GM12874 (cell line): Measurements from ENCODE around the gene DDX59.

Experiments
- TF ChIP-seq, protein P1 (sequence below): IDR thresholded peaks from 2 replicates; pipeline ENCODE4 v1.5.1; 2011; ENCODE audit warnings: low read depth, mild to moderate bottlenecking, control low read depth, low read length, moderate library complexity; ENCODE audit not compliant: insufficient read depth

The DDX59 gene

DNA sequence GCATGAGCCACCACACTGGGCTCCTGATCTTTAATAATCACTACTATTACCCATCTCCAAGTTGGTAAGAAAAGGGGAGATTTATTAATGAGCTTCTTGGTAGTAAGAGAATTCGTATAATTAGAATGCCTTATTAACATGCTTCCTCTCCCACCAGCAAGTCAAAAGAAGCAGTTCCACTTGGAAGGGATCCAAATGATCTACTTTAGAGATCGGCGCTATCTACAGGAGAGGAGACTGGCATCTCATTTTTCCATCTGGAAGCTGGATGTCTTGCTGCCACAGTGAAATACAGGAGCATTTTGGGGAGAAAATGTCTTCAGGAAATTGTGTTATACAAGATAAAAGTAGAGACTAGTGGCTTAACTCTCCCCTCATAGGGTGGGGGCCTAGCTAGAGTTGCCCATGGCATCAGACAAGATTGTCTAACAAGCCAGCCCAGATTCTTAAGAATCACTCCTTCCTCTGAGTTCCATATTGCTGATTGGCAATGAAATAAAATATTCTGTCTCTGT lies 35.3 kb upstream of the DDX59 start:
- TF ChIP-seq, protein P1, sequence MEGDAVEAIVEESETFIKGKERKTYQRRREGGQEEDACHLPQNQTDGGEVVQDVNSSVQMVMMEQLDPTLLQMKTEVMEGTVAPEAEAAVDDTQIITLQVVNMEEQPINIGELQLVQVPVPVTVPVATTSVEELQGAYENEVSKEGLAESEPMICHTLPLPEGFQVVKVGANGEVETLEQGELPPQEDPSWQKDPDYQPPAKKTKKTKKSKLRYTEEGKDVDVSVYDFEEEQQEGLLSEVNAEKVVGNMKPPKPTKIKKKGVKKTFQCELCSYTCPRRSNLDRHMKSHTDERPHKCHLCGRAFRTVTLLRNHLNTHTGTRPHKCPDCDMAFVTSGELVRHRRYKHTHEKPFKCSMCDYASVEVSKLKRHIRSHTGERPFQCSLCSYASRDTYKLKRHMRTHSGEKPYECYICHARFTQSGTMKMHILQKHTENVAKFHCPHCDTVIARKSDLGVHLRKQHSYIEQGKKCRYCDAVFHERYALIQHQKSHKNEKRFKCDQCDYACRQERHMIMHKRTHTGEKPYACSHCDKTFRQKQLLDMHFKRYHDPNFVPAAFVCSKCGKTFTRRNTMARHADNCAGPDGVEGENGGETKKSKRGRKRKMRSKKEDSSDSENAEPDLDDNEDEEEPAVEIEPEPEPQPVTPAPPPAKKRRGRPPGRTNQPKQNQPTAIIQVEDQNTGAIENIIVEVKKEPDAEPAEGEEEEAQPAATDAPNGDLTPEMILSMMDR: no peak

GRCh38 chr1:200699871-200700270 lies 30.2 kb upstream of the DDX59 start:
- TF ChIP-seq, protein P1: no peak

GRCh38 chr1:200694738-200695137 lies 25.0 kb upstream of the DDX59 start:
- TF ChIP-seq, protein P1: no peak

GRCh38 chr1:200693327-200693726 lies 23.6 kb upstream of the DDX59 start:
- TF ChIP-seq, protein P1: no peak

DNA sequence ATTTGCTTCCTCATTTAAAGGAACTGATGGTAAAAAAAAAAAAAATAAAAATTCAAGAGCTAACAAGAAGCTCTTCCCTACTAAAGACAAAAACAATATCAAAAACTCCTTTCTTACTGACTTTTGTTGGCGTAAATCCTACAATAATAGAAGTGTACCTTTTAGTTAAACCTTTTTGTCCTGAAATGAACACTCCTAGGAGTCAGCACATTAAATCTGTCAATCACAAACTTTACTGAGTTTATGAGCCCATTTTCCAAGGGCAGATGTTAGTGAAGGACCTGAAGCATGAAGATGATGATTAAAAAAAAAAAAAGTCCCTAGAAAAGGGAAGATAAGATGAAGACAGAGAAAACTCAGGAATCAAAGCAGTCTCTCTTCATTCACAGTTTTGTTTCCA lies 22.6 kb upstream of the DDX59 start:
- TF ChIP-seq, protein P1: no peak

DNA sequence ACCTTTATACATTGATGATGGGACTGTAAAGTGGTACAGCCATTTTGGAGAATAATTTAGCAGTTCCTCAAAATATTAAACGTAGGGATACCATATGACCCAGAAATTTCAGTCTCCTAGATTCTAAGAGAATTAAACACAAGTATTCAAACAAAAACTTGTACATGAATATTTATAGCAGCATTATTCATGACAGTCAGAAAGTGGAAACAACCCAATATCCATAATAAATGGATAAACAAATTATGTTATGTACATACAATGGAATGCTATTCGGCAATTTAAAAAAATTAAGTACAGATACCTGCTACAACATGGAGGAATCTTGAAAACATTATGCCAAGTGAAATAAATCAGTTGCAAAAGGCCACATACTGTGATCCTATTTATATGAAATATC lies 16.9 kb upstream of the DDX59 start:
- TF ChIP-seq, protein P1: no peak

- TF ChIP-seq, protein P1: no peak
Observed at GRCh38 chr1:200684015-200684414, 14.3 kb upstream of the DDX59 start.
